Placental epithelial cell (primary cell): Measurements from ENCODE around the gene MAST2. TPM values are rescaled to one million over a fixed set of nuclear protein-coding genes. Genes with fewer than 3 reads are reported as not detected.

ENCODE experiments used
- total RNA-seq: library from RNA; depleted of rRNA; stranded (reverse); fragments of >200 nt; gene quantifications from 2 replicates; pipeline ENCODE4 v1.2.3, GENCODE V29; 2012

The MAST2 gene
- 21.9 and 39.7 TPM in 2 replicates for total RNA-seq

GRCh38 chr1:45803299-45803780 lies at the start of gene MAST2:
TSS of gene MAST2 (plus strand) at chr1:45803612. CDS start at chr1:45803896, 284 bp downstream.

Other genes starting within 250 kb of the MAST2 start
- gene NASP, start 219.6 kb upstream of the MAST2 start, total RNA-seq: 35.1 and 68.3 TPM in 2 replicates
- gene CCDC17, start 179.6 kb upstream of the MAST2 start, total RNA-seq: 2.4 and 2.6 TPM in 2 replicates
- gene GPBP1L1, start 117.1 kb upstream of the MAST2 start, total RNA-seq: 90.8 and 96.2 TPM in 2 replicates
- 8.6 and 17.8 TPM in 2 replicates for gene TMEM69, start 115.4 kb upstream of the MAST2 start, total RNA-seq
- 6.2 and 12.6 TPM in 2 replicates for gene IPP, start 53.0 kb upstream of the MAST2 start, total RNA-seq